Psoas muscle (tissue), 8 donors: ENCODE results near the gene NXPE3. TPM values are rescaled to one million over a fixed set of nuclear protein-coding genes. Genes with fewer than 3 reads are reported as not detected.

Experiments
- ATAC-seq, 4 donors: fragments of 200-7000 bp; cut with Tn5 transposase; one replicate each; pipeline ENCODE4 v1.9.1; 2020; ENCODE audit warnings: moderate library complexity in 3 of 4, mild to moderate bottlenecking in 2 of 4
- DNase-seq, 2 donors: peaks; one replicate each; pipeline ENCODE4 v3.0.0-alpha.2; 2020
- H3K27ac ChIP-seq: fragments of 200-600 bp; one replicate; pipeline ENCODE4 v1.8.0; 2022
- H3K27me3 ChIP-seq, 3 donors: fragments of 200-600 bp in 1 of 3; one replicate each; pipeline versions ENCODE4 v1.6.1 to v1.8.0; 2013 to 2022; ENCODE audit warnings: low read length in 2 of 3, mild to moderate bottlenecking in 2 of 3, moderate library complexity in 1 of 3; ENCODE audit not compliant: insufficient read depth in 3 of 3
- H3K36me3 ChIP-seq, 2 donors: fragments of 200-600 bp in 1 of 2; one replicate each; pipeline versions ENCODE4 v1.6.1 to v1.8.0; 2013 to 2022; ENCODE audit warnings: low read depth in 1 of 2, mild to moderate bottlenecking in 1 of 2, moderate library complexity in 1 of 2; ENCODE audit not compliant: insufficient read depth in 1 of 2
- H3K4me1 ChIP-seq: fragments of 200-600 bp; one replicate; pipeline ENCODE4 v1.8.0; 2022
- H3K4me3 ChIP-seq: fragments of 200-600 bp; one replicate; pipeline ENCODE4 v1.8.0; 2022; ENCODE audit warnings: mild to moderate bottlenecking
- H3K9me3 ChIP-seq: fragments of 200-600 bp; one replicate; pipeline ENCODE4 v1.8.0; 2022
- WGBS, 3 donors: extraction: QIAGEN DNeasy Blood & Tissue Kit; methylation state at CpG; one replicate each; pipeline versions ENCODE4 v1.1.6 to v1.1.7; 2013; 5-methylcytosine and 5-hydroxymethylcytosine counted together
- intact Hi-C, 2 donors: fragments of 100-400 bp; cut with DNase I; formaldehyde crosslinking; loops; one replicate each; pipeline versions ENCODE4 v1.11.0 to v1.14.2; 2022
- polyA plus RNA-seq, 3 donors: library from polyadenylated mRNA; stranded (reverse); fragments of 200-250 nt; gene quantifications; one replicate each; pipeline ENCODE4 v1.2.3, GENCODE V29; 2013
- total RNA-seq, 4 donors: library from RNA; stranded (reverse); fragmentation: NEBNext Ultra II Directional in 2 of 4; extraction: Animal tissue kit (Norgen Biotek cat#: 25700) in 2 of 4; gene quantifications; one replicate each; pipeline versions ENCODE4 v1.2.1 to v1.2.4, GENCODE V29; 2021 to 2023
- TF ChIP-seq, protein P1 (sequence below): fragments of 200-600 bp; IDR thresholded peaks from one replicate; pipeline ENCODE4 v1.8.0; 2022; ENCODE audit warnings: antibody characterized with exemption
- donor health status: healthy with polysubstance abuse.
- donor health status: DM: no; HTN: no; CAD: no; lungs with moderate emphysema.
- donor health status: Bipolar disorder and iron deficiency.
- donor health status: healthy.
- donor health status: DM: yes; HTN: yes; CAD: no.
- donor health status: DM: no; HTN: no; CAD: no.
- donor health status: DM: no; HTN: no; CAD: no.
- donor health status: DM: yes; HTN: yes; CAD: no.

Gene NXPE3
- total and polyA plus RNA-seq, 7 donors: 10.8 to 67.7 (median 43.3) TPM

DNA sequence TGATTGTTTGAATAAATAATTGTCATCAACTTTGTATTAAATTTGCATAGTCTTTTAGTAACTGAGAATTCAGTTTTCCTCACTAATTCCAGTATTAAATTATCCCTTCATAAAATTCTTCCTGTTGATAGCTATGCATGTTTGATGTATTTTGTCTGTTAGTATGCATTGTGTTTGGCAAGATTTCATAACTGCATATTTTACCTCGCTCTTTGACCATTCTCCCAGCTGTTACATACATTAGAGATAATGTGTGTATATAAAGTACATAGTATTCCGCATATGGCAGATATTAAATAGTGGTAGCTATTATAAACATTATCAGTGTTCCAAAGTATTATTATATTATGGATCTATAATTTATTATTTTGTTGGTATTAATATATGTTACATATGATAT is 59.7 kb downstream of the NXPE3 start:
- H3K27ac ChIP-seq: no peak overlapping the region
- no peak for DNase-seq
- intact Hi-C loops: no loop called here
- no peaks in the 10 kb centered on the region for H3K9me3 ChIP-seq
- ATAC-seq: no peak
- no peak overlapping the region for H3K4me3 ChIP-seq
- TF ChIP-seq, protein P1, sequence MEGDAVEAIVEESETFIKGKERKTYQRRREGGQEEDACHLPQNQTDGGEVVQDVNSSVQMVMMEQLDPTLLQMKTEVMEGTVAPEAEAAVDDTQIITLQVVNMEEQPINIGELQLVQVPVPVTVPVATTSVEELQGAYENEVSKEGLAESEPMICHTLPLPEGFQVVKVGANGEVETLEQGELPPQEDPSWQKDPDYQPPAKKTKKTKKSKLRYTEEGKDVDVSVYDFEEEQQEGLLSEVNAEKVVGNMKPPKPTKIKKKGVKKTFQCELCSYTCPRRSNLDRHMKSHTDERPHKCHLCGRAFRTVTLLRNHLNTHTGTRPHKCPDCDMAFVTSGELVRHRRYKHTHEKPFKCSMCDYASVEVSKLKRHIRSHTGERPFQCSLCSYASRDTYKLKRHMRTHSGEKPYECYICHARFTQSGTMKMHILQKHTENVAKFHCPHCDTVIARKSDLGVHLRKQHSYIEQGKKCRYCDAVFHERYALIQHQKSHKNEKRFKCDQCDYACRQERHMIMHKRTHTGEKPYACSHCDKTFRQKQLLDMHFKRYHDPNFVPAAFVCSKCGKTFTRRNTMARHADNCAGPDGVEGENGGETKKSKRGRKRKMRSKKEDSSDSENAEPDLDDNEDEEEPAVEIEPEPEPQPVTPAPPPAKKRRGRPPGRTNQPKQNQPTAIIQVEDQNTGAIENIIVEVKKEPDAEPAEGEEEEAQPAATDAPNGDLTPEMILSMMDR: no peak
- peaks cover 11% of the 10 kb centered on the region for H3K4me1 ChIP-seq
- no peaks in the 10 kb centered on the region for H3K27me3 ChIP-seq
- 96 to 97% (median 97%) methylated on average over 2 of the region's 2 CpGs for WGBS, 3 donors
- no peaks in the 10 kb centered on the region for H3K36me3 ChIP-seq

DNA sequence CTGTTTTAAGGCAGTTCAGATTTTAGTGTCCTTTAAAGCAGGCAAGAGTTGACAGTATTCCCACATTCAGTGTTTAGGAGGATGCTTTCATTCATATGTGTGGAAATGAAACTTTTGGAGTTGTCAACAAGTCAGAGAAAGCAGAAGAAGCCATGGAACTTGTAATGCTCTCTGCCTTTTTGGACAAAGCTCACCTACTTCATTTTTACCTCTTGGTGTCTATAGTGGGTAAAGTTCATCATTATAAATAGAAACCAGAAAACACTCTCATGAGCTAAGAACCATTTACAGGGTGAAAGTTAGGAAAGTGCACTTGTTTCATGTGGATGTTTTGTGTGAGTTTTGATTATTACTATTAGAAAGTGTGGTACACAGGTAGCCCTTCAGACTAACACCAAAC is 61.1 kb downstream of the NXPE3 start:
- H3K36me3 ChIP-seq: no peaks in the 10 kb centered on the region
- intact Hi-C loops: no loop called here
- DNase-seq (no peak), ATAC-seq (no peak)
- no peaks in the 10 kb centered on the region for H3K27me3 ChIP-seq
- TF ChIP-seq, protein P1: no peak
- no peaks in the 10 kb centered on the region for H3K9me3 ChIP-seq
- H3K4me1 ChIP-seq: peaks cover 11% of the 10 kb centered on the region
- H3K27ac ChIP-seq: no peak overlapping the region
- H3K4me3 ChIP-seq: no peak overlapping the region

DNA sequence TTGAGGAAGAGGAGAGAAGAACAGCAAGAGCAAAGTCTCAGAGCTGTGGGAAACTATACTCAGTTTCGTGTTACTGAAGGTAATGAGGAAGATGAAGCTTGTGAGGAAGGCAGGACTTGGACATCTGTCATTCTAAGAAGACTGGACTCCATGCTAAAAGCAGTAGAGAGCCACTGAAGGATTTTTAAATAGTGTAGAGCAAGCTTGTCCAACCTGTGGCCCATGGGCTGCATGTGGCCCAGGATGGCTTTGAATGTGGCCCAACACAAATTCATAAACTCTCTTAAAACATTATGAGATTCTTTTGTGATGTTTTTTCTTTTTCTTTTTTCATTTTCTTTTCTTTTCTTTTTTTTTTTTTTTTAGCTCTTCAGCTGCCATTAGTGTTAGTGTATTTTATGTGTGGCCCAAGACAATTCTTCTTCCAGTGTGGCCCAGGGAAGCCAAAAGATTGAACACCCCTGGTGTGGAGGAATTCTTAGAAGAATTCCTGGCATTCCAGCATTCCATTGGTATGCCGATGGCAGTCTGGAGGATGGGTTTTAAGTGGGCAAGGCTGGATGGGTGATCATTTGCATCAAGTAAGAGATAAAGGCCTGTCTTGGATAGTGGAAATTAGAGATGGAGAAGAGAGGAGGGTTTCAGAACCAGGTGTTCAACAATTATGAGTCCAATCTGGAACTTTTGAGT is 63.4 kb downstream of the NXPE3 start:
- no peak for ATAC-seq
- TF ChIP-seq, protein P1: no peak

DNA sequence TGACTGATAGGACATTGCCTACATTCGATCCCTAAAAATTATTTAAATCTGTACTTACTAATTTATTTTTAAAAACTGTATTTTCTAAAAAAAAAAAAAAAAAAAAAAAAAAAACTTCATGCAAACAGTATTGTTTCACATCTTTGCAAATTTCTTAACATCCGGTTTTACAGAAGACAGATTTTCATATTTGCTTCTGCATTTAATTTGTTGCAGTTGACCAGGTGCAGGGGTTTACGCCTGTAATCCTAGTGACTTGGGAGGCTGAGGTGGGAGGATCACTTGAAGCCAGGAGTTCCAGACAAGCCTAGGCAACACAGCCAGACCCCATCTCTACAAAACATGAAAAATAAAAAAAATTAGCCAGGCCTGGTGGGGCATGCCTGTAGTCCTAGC is 63.9 kb downstream of the NXPE3 start:
- 80 to 95% (median 94%) methylated on average over 3 of the region's 3 CpGs for WGBS, 3 donors

More for the DNA sequence above, 63.4 kb downstream of the NXPE3 start:
- no peaks in the 10 kb centered on the region for H3K27me3 ChIP-seq
- H3K36me3 ChIP-seq: no peaks in the 10 kb centered on the region
- WGBS, 3 donors: 61 to 66% (median 65%) methylated on average over 2 of the region's 2 CpGs
- intact Hi-C loops: no loop called here
- H3K27ac ChIP-seq: no peak overlapping the region
- DNase-seq: no peak
- no peaks in the 10 kb centered on the region for H3K9me3 ChIP-seq
- H3K4me3 ChIP-seq: no peak overlapping the region
- no peaks in the 10 kb centered on the region for H3K4me1 ChIP-seq

More for the DNA sequence above, 63.9 kb downstream of the NXPE3 start:
- TF ChIP-seq, protein P1: no peak
- no peaks in the 10 kb centered on the region for H3K9me3 ChIP-seq
- DNase-seq: no peak
- H3K4me1 ChIP-seq: no peaks in the 10 kb centered on the region
- no peaks in the 10 kb centered on the region for H3K27me3 ChIP-seq
- no peak for ATAC-seq
- H3K27ac ChIP-seq: no peak overlapping the region
- H3K4me3 ChIP-seq: no peak overlapping the region
- H3K36me3 ChIP-seq: no peaks in the 10 kb centered on the region
- intact Hi-C loops: no loop called here
